Activated CD4-positive, CD25-positive, alpha-beta regulatory T cell (primary cell): ENCODE data around the gene PKD2L1.
"Not testable (repeated sequence)": the region's sequence is repeated elsewhere in the genome, so short reads cannot be mapped to it uniquely, and the experiment has no call there.

ENCODE experiments used
- DNase-seq, 4 experiments: peaks; one replicate each; lab custom pipeline; 2025; lab: John Stamatoyannopoulos, UW

The PKD2L1 gene

GRCh38 chr10:100330079-100330478, at the start of gene PKD2L1:
Gene PKD2L1 (minus strand): TSS chr10:100330228. CDS start chr10:100330103, 125 bp downstream.
- DNase-seq: no peak

GRCh38 chr10:100377830-100378229, 47.8 kb upstream of the PKD2L1 start:
- DNase-seq: no peak

GRCh38 chr10:100376656-100377055, 46.6 kb upstream of the PKD2L1 start:
- not testable (repeated sequence) for DNase-seq

- not testable (repeated sequence) for DNase-seq
Measured at GRCh38 chr10:100374677-100375353, 44.8 kb upstream of the PKD2L1 start.

- DNase-seq: no peak
Measured at GRCh38 chr10:100374200-100374655, 44.2 kb upstream of the PKD2L1 start.

- DNase-seq: peak; percentile 27 to 57 (median 48)
Measured at GRCh38 chr10:100373298-100374199, 43.5 kb upstream of the PKD2L1 start.

GRCh38 chr10:100372415-100373297, 42.6 kb upstream of the PKD2L1 start:
- no peak for DNase-seq

- DNase-seq: no peak
Measured at GRCh38 chr10:100371482-100372027, 41.5 kb upstream of the PKD2L1 start.

GRCh38 chr10:100370714-100371481, 40.9 kb upstream of the PKD2L1 start:
- peak in 2 of 4 experiments; percentile 5 to 13 for DNase-seq

- no peak for DNase-seq
Measured at GRCh38 chr10:100368721-100369120, 38.7 kb upstream of the PKD2L1 start.

GRCh38 chr10:100364735-100365391, 34.8 kb upstream of the PKD2L1 start:
- no peak for DNase-seq

- DNase-seq: no peak
Measured at GRCh38 chr10:100364175-100364574, 34.1 kb upstream of the PKD2L1 start.

GRCh38 chr10:100362570-100363496, 32.8 kb upstream of the PKD2L1 start:
- DNase-seq: no peak

- no peak for DNase-seq
Measured at GRCh38 chr10:100360234-100360633, 30.2 kb upstream of the PKD2L1 start.

GRCh38 chr10:100359529-100360150, 29.6 kb upstream of the PKD2L1 start:
- DNase-seq: no peak

GRCh38 chr10:100359030-100359432, 29.0 kb upstream of the PKD2L1 start:
- no peak for DNase-seq

GRCh38 chr10:100357059-100357858, 27.2 kb upstream of the PKD2L1 start:
- DNase-seq: no peak
